Memory B cell (primary cell): Measurements from ENCODE around the gene PBX1.

Source experiments
- ATAC-seq: fragments of 150-1000 bp; cut with Tn5 transposase; 2 replicates; pipeline ENCODE4 v1.10.0; 2021; ENCODE audit warnings: low read depth, mild to moderate bottlenecking, moderate library complexity
- DNase-seq, 2 donors: peaks; one replicate each; pipeline ENCODE4 v3.0.0; 2022; ENCODE audit warnings: low spot score in 2 of 2
- H3K27ac Mint-ChIP-seq: one replicate; pipeline ENCODE4 v1.8.0; 2022; ENCODE audit warnings: mild to moderate bottlenecking, moderate library complexity, mixed read lengths
- H3K27me3 Mint-ChIP-seq: one replicate; pipeline ENCODE4 v1.8.0; 2022; ENCODE audit warnings: mixed read lengths
- H3K36me3 Mint-ChIP-seq: one replicate; pipeline ENCODE4 v1.8.0; 2022; ENCODE audit warnings: mild to moderate bottlenecking, mixed read lengths
- H3K4me1 Mint-ChIP-seq: one replicate; pipeline ENCODE4 v1.8.0; 2022; ENCODE audit warnings: mixed read lengths
- H3K4me3 Mint-ChIP-seq: one replicate; pipeline ENCODE4 v1.8.0; 2022; ENCODE audit warnings: mild to moderate bottlenecking, moderate library complexity, mixed read lengths
- H3K9me3 Mint-ChIP-seq: one replicate; pipeline ENCODE4 v1.8.0; 2022; ENCODE audit warnings: mixed read lengths

Gene PBX1

DNA sequence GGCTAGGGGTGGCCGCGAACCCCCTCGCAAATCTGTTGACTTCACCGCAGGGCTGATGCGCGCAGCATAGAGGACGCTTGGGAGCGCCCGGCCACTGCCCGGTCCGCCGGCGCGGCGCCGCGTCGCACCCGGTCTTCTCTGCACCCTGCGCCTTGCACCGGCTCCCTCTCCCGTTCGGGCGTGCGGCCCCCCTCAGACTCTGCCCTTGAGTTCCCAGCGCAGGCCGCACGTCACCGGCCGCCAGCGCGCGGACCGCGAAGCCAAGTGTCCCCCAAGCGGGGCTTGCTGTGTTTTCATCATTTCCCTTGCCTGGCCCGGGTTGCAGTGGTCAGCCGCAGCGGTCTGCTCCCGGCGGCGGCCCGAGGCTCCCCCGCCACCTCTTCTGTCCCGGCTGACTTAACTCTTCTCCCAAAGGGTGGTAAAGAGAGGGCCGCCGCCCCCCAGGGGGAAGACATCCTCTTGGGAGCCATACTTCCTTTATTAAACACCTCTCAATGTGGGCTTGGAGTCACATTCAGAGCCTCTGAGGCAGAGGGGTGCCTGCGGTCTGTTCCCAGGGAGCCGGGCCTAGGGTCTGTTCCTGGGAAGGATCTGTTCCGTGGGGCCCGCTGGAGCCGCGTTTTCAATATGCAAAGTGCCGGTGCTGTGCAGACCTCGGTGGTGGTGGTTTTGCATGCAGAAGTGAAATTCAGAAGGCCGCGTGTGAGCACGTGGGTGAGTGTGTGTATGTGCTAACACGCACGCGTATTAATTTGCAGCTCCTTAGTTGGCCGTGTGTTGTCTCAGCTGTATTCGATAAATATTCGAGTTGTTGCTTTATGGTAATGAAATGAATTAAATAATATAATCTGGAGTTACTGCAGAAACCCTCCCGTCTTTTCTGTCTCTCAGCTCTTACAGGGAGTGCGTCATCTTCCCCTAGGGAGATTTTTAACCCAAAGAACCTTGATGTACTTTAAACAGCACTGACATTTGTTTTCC, 17.6 kb downstream of the PBX1 start:
- H3K4me3 Mint-ChIP-seq: no peak overlapping the region
- no peak for DNase-seq
- no peaks in the 10 kb centered on the region for H3K4me1 Mint-ChIP-seq
- no peaks in the 10 kb centered on the region for H3K27me3 Mint-ChIP-seq
- peaks cover 2% of the 10 kb centered on the region for H3K9me3 Mint-ChIP-seq
- no peak for ATAC-seq
- H3K27ac Mint-ChIP-seq: no peak overlapping the region
- H3K36me3 Mint-ChIP-seq: no peaks in the 10 kb centered on the region

DNA sequence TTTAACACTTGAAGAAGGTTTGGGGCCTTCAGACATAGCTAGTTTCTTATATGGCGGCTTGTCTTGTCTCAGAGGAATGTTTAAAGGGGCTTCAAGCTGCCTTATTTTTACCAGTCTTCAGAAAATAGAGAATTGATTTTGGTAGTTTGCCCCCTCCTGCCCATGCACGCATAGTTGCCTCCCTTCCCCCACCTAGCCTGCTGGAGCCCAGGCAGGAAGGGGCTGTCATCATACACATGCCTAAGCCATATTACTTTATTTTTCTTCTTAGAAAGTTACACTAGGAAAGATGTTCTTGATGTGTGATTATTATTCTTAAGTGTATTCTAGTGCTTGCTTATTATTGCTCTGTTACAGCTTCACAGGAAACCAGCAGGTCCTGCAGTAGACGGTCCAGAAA, 18.3 kb downstream of the PBX1 start:
- no peaks in the 10 kb centered on the region for H3K27me3 Mint-ChIP-seq
- no peak overlapping the region for H3K27ac Mint-ChIP-seq
- no peaks in the 10 kb centered on the region for H3K36me3 Mint-ChIP-seq
- no peak for DNase-seq
- H3K9me3 Mint-ChIP-seq: no peaks in the 10 kb centered on the region
- no peak for ATAC-seq
- no peaks in the 10 kb centered on the region for H3K4me1 Mint-ChIP-seq
- H3K4me3 Mint-ChIP-seq: no peak overlapping the region

GRCh38 chr1:164578479-164579200, 19.7 kb downstream of the PBX1 start:
- Mint-ChIP-seq H3K4me1 (no peaks in the 10 kb centered on the region), H3K4me3 (no peak overlapping the region), H3K9me3 (no peaks in the 10 kb centered on the region), H3K27me3 (no peaks in the 10 kb centered on the region), H3K27ac (no peak overlapping the region), H3K36me3 (no peaks in the 10 kb centered on the region)
- no peak for ATAC-seq
- no peak for DNase-seq

- DNase-seq (no peak), ATAC-seq (no peak)
- H3K27ac Mint-ChIP-seq: no peak overlapping the region
- H3K36me3 Mint-ChIP-seq: no peaks in the 10 kb centered on the region
- H3K4me3 Mint-ChIP-seq: no peak overlapping the region
- no peaks in the 10 kb centered on the region for H3K4me1 Mint-ChIP-seq
- H3K9me3 Mint-ChIP-seq: no peaks in the 10 kb centered on the region
- no peaks in the 10 kb centered on the region for H3K27me3 Mint-ChIP-seq
Measured at GRCh38 chr1:164579381-164579780, 20.4 kb downstream of the PBX1 start.

DNA sequence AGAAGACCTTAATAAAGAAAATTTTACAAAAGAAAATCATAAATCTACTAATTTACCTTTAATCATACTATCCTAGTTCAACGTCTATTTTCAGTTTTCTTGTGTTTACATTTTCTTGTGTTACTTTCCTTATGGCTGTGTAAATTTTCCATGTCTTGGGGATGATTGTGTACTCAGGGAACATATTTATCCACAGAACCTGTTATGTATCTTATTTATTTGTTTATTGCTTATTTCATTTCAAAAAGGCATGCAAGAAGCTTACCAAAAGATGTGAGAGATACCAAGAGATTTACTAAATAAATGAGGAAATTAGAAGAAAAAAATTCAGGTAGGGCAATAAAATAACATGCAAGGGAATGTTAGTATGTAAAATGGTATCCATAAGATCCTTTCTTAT, 22.8 kb downstream of the PBX1 start:
- H3K36me3 Mint-ChIP-seq: no peaks in the 10 kb centered on the region
- no peak overlapping the region for H3K27ac Mint-ChIP-seq
- H3K27me3 Mint-ChIP-seq: no peaks in the 10 kb centered on the region
- ATAC-seq: no peak
- no peak for DNase-seq
- no peaks in the 10 kb centered on the region for H3K4me1 Mint-ChIP-seq
- H3K4me3 Mint-ChIP-seq: no peak overlapping the region
- no peaks in the 10 kb centered on the region for H3K9me3 Mint-ChIP-seq

DNA sequence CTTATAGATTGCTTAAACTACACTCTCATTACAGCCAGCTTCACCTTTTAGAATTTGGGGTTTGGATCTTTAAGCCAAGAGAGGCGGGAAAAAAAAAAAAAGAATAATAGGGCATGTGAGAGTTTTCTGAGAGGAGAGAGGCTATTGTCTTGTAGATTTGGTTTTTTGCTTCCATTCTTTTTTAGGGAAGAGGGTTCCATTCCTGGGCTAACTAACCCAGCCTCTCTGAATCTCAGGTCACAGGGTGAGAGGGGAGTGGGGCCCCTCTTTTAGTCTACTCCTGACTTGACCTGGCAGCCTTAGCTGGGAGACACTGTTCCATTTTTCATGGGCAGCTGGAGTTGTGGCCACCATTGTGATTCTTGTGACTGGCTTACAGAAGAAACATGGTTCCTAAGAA, 24.2 kb downstream of the PBX1 start:
- DNase-seq (no peak), ATAC-seq (no peak)
- no peak overlapping the region for H3K27ac Mint-ChIP-seq
- no peaks in the 10 kb centered on the region for H3K9me3 Mint-ChIP-seq
- H3K4me3 Mint-ChIP-seq: no peak overlapping the region
- no peaks in the 10 kb centered on the region for H3K36me3 Mint-ChIP-seq
- H3K27me3 Mint-ChIP-seq: no peaks in the 10 kb centered on the region
- no peaks in the 10 kb centered on the region for H3K4me1 Mint-ChIP-seq

DNA sequence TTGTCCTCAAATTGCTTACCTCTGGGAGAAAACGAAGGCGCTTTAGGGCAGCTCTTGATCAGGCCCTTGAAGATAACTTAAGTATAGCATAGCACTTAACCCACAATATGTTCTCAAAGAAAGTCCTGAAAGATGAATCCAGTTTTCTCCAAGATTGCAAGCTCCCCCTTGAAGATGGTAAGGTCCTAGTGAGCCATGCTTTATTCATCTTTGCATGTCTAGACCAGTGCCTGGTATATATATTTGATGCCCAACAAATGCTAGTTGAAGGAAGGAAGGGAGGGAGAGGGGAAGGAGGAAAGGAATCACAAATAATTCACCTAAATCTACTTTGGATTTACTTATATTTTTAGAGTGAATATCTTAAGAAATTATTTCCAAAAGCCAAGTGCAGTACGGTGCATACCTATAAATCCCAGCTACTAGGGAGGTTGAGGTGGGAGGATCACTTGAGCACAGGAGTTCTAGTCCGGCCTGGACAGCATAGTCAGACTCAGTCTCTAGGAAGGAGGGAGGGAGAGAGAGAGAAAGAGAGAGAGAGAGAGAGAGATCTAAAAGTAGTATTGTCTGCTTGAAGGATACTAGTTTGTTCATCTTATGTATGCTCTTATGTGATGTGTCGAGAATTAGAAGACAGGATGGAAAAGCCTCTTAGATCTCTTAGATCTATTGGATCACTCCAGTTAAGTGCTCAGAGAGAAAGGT, 25.0 kb downstream of the PBX1 start:
- Mint-ChIP-seq H3K4me3 (no peak overlapping the region), H3K9me3 (no peaks in the 10 kb centered on the region), H3K36me3 (no peaks in the 10 kb centered on the region), H3K4me1 (no peaks in the 10 kb centered on the region), H3K27me3 (no peaks in the 10 kb centered on the region), H3K27ac (no peak overlapping the region)
- DNase-seq (no peak), ATAC-seq (no peak)

GRCh38 chr1:164586591-164586990, 27.6 kb downstream of the PBX1 start:
- Mint-ChIP-seq H3K27me3 (no peaks in the 10 kb centered on the region), H3K4me3 (no peak overlapping the region), H3K9me3 (no peaks in the 10 kb centered on the region), H3K27ac (no peak overlapping the region), H3K36me3 (no peaks in the 10 kb centered on the region), H3K4me1 (no peaks in the 10 kb centered on the region)
- no peak for ATAC-seq
- no peak for DNase-seq

GRCh38 chr1:164587617-164588501, 28.9 kb downstream of the PBX1 start:
- no peaks in the 10 kb centered on the region for H3K4me1 Mint-ChIP-seq
- no peaks in the 10 kb centered on the region for H3K27me3 Mint-ChIP-seq
- no peaks in the 10 kb centered on the region for H3K9me3 Mint-ChIP-seq

GRCh38 chr1:164588516-164589341, 29.7 kb downstream of the PBX1 start:
- Mint-ChIP-seq H3K9me3 (no peaks in the 10 kb centered on the region), H3K36me3 (no peaks in the 10 kb centered on the region), H3K4me3 (no peak overlapping the region), H3K27ac (no peak overlapping the region), H3K4me1 (no peaks in the 10 kb centered on the region), H3K27me3 (no peaks in the 10 kb centered on the region)
- DNase-seq (no peak), ATAC-seq (no peak)

More at GRCh38 chr1:164587617-164588501, 28.9 kb downstream of the PBX1 start:
- H3K27ac Mint-ChIP-seq: no peak overlapping the region
- ATAC-seq (no peak), DNase-seq (no peak)
- H3K36me3 Mint-ChIP-seq: no peaks in the 10 kb centered on the region
- no peak overlapping the region for H3K4me3 Mint-ChIP-seq

GRCh38 chr1:164589408-164589807, 30.4 kb downstream of the PBX1 start:
- Mint-ChIP-seq H3K4me1 (no peaks in the 10 kb centered on the region), H3K27ac (no peak overlapping the region), H3K9me3 (no peaks in the 10 kb centered on the region), H3K4me3 (no peak overlapping the region), H3K36me3 (no peaks in the 10 kb centered on the region), H3K27me3 (no peaks in the 10 kb centered on the region)
- DNase-seq (no peak), ATAC-seq (no peak)

GRCh38 chr1:164589961-164590507, 31.1 kb downstream of the PBX1 start:
- Mint-ChIP-seq H3K27me3 (no peaks in the 10 kb centered on the region), H3K27ac (no peak overlapping the region), H3K4me1 (no peaks in the 10 kb centered on the region), H3K36me3 (no peaks in the 10 kb centered on the region), H3K9me3 (no peaks in the 10 kb centered on the region), H3K4me3 (no peak overlapping the region)
- DNase-seq: no peak
- no peak for ATAC-seq
